Measurements from ENCODE around the gene TAMM41.

DNA sequence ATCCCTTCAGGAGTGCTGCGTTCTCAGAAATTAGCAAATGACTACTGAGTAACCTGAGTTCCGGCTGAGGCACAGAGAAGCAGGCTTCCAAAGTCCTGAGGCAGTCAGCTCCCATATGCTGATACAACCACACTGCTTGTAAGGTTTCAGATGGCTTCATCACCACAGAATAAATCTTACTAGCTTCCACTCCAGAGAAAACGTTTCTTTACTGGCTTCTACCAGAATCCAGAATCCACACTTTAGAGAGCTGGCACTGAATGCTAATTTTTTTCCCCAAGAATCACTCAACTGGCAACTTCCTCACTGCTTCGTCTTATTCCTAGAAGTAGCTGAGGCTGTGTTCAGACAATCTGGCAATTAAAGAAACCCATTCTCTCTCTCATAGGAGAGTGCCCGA lies 21.4 kb downstream of the TAMM41 start:
- TF ChIP-seq RAD21 (IDR thresholded peaks at IDR 0.05; ENCODE audit: insufficient read depth, low read depth, low read length) (no peak), POLR2AphosphoS5 (IDR thresholded peaks at IDR 0.05; ENCODE audit: low read length) (no peak), EP300 (IDR thresholded peaks at IDR 0.05; ENCODE audit: borderline replicate concordance in 1 of 2, control insufficient read depth in 1 of 2, low read depth in 2 of 2, low read length in 2 of 2) (no peak), CHD2 (IDR thresholded peaks at IDR 0.05; ENCODE audit: borderline replicate concordance, low read depth, low read length) (no peak), NFIC (IDR thresholded peaks at IDR 0.05; ENCODE audit: low read depth, low read length) (no peak), MXI1 (IDR thresholded peaks at IDR 0.05; ENCODE audit: low read depth, low read length) (no peak), KAT2A (conservative IDR thresholded peaks at IDR 0.05; ENCODE audit: control insufficient read depth, low read depth, low read length) (no peak), POLR2A (IDR thresholded peaks at IDR 0.05; ENCODE audit: low read depth, low read length) (no peak), ETV6 (conservative IDR thresholded peaks at IDR 0.05 in 1 of 2, IDR thresholded peaks at IDR 0.05 in 1 of 2; ENCODE audit: borderline replicate concordance in 1 of 2, low read depth in 1 of 2) (no peak)
- TF ChIP-seq, protein P1, sequence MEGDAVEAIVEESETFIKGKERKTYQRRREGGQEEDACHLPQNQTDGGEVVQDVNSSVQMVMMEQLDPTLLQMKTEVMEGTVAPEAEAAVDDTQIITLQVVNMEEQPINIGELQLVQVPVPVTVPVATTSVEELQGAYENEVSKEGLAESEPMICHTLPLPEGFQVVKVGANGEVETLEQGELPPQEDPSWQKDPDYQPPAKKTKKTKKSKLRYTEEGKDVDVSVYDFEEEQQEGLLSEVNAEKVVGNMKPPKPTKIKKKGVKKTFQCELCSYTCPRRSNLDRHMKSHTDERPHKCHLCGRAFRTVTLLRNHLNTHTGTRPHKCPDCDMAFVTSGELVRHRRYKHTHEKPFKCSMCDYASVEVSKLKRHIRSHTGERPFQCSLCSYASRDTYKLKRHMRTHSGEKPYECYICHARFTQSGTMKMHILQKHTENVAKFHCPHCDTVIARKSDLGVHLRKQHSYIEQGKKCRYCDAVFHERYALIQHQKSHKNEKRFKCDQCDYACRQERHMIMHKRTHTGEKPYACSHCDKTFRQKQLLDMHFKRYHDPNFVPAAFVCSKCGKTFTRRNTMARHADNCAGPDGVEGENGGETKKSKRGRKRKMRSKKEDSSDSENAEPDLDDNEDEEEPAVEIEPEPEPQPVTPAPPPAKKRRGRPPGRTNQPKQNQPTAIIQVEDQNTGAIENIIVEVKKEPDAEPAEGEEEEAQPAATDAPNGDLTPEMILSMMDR (IDR thresholded peaks at IDR 0.05 in 2 of 3, conservative IDR thresholded peaks at IDR 0.05 in 1 of 3; ENCODE audit: control insufficient read depth in 2 of 3, extremely low read depth in 1 of 3, insufficient read depth in 1 of 3, low read depth in 3 of 3, low read length in 3 of 3) = no peak
- TF ChIP-seq, protein P2, sequence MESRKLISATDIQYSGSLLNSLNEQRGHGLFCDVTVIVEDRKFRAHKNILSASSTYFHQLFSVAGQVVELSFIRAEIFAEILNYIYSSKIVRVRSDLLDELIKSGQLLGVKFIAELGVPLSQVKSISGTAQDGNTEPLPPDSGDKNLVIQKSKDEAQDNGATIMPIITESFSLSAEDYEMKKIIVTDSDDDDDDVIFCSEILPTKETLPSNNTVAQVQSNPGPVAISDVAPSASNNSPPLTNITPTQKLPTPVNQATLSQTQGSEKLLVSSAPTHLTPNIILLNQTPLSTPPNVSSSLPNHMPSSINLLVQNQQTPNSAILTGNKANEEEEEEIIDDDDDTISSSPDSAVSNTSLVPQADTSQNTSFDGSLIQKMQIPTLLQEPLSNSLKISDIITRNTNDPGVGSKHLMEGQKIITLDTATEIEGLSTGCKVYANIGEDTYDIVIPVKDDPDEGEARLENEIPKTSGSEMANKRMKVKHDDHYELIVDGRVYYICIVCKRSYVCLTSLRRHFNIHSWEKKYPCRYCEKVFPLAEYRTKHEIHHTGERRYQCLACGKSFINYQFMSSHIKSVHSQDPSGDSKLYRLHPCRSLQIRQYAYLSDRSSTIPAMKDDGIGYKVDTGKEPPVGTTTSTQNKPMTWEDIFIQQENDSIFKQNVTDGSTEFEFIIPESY (IDR thresholded peaks at IDR 0.05) = no peak

Data from GM12878 (cell line).